ENCODE measurements around the gene TDG.

- TF ChIP-seq, protein P1, sequence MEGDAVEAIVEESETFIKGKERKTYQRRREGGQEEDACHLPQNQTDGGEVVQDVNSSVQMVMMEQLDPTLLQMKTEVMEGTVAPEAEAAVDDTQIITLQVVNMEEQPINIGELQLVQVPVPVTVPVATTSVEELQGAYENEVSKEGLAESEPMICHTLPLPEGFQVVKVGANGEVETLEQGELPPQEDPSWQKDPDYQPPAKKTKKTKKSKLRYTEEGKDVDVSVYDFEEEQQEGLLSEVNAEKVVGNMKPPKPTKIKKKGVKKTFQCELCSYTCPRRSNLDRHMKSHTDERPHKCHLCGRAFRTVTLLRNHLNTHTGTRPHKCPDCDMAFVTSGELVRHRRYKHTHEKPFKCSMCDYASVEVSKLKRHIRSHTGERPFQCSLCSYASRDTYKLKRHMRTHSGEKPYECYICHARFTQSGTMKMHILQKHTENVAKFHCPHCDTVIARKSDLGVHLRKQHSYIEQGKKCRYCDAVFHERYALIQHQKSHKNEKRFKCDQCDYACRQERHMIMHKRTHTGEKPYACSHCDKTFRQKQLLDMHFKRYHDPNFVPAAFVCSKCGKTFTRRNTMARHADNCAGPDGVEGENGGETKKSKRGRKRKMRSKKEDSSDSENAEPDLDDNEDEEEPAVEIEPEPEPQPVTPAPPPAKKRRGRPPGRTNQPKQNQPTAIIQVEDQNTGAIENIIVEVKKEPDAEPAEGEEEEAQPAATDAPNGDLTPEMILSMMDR (IDR thresholded peaks at IDR 0.05; ENCODE audit: poor library complexity), result no peak
- no peak for TF ChIP-seq EZH2 (IDR thresholded peaks at IDR 0.05; ENCODE audit: borderline replicate concordance)
Measured at GRCh38 chr12:103917873-103918272, 47.8 kb upstream of the TDG start.
